HG03432 (cell line): Measurements from ENCODE around the gene ATG101.

ENCODE experiments used
- ATAC-seq: cut with Tn5 transposase; IDR thresholded peaks from one replicate; pipeline ENCODE4 v1.9.1; 2021; ENCODE audit warnings: mild to moderate bottlenecking, moderate library complexity; ENCODE audit not compliant: unreplicated experiment

Gene ATG101

DNA sequence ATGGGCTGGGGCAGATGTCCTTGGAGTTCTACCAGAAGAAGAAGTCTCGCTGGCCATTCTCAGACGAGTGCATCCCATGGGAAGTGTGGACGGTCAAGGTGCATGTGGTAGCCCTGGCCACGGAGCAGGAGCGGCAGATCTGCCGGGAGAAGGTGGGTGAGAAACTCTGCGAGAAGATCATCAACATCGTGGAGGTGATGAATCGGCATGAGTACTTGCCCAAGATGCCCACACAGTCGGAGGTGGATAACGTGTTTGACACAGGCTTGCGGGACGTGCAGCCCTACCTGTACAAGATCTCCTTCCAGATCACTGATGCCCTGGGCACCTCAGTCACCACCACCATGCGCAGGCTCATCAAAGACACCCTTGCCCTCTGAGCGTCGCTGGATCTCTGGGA, 7.0 kb downstream of the ATG101 start:
- ATAC-seq, result no peak

DNA sequence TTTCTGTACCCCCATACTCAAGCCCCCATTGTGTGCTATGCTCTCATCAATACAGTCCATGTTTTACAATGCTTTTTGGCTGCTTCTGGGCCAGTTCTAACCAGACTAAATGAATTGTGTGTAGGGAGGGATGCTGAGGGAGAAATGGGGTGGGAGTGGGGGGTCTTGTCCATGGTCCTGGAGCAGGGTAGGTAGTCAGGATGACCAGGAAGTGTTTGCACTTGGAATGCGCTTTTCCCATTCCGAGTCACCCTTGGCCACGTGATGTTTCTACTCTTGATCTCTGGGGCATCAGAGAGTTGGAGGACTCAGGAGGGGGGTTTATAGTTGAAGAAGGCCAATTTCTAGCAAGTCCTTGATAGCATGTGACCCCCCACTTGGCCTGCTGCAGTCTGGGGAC, 8.5 kb downstream of the ATG101 start:
- ATAC-seq, result no peak

DNA sequence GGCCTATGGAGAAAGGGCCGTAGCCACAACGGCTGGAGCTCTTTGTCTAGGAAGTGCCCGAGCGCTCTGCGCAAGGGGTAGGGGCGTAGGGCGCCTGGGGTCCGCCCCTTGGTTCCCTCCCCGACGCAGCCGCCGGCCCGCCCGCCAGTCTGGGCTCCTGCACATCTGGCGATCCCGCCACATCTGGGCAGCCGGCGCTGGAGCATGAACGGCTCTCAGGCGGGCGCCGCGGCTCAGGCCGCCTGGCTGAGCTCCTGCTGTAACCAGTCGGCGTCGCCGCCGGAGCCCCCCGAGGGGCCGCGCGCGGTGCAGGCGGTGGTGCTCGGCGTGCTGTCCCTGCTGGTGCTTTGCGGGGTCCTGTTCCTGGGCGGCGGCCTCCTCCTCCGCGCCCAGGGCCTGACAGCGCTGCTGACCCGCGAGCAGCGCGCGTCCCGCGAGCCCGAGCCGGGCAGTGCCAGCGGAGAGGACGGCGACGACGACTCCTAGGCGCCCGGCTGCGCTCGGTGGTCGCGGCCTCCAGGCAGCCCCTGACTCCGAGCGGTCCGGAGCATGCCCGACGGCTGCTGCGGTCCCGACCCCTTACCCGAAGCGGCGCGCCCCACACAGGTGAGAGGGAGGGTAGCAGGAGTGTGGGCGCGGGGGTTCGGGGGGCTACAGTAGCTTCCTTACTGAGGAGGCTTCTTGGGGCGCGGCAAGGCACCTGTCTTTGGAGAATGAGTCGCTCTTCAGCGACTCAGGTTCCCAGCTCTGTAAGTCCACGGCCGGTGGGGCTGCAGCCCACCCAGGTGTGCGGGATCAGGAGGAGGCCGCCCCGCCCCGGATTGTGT, 10.0 kb downstream of the ATG101 start, which contains the start of gene SMIM41:
SMIM41 (plus strand) TSS at position 129 of the 827 bp plus-strand sequence; CDS start at position 205, 76 bp downstream.
- ATAC-seq, result no peak

DNA sequence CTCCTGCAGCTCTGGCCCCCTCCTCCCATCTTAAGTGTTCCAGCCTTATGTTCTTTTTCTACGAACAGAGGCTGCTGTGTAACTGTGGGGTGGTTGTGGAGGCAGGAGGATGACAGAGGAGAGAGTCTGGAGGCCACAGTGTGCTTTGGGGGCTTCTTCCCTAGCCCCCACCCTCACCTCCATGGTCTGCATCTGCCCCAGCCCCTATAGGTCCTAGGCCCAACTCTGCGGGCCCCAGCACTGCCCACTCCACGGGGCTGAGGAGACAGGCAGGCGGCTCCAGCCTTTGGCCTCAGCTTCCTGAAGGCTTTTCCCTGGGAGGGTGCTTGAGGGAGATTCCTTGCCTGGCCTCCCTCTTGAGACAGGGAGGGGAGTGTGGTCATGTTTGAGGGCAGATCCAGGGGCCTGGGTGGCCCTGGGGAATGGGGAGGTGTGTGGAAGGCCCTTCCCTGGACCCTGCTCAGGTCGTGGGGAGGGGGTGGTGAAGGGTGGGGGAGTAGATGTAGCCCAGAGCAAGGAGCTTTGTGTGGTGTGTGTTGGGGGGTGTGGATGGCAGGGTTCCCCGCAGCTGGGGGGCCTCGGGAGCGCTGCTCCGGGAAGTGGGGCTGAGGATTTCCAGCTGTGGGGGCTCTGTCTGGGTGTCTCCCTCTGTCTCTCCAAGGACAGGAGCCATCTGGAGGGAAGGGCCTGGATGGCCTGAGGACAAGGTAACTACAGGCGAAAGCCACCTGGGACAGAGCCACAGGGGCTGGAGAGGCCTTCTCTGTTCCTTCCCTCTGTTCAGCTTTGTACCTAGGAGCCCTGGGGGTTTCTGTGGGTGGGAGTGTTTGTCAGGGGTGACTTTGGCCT, 10.8 kb downstream of the ATG101 start:
- no peak for ATAC-seq

DNA sequence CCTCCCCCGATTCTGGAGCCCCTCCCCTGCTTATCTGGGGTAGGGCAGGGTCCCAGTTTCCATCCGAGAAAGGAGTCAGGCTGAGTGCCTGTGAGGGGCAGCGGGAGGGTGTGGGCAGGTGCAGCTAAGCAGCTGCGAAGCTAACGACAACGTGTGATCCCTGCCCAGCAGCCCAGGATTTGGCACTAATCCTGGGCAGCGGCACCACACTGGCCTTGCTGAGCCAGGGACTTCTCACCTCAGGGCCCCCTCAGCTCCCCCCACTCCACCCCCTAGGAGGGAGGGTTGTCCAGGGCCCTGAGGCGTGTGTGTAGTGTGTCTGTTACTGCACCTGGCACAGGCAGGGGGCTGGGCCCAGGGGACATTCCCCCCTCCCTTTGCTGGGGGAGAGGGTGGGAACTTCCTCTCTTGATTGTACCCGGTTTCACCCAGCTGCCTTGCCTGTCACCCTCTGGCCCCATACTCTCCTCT, 11.5 kb downstream of the ATG101 start:
- peak; percentile 67 for ATAC-seq

DNA sequence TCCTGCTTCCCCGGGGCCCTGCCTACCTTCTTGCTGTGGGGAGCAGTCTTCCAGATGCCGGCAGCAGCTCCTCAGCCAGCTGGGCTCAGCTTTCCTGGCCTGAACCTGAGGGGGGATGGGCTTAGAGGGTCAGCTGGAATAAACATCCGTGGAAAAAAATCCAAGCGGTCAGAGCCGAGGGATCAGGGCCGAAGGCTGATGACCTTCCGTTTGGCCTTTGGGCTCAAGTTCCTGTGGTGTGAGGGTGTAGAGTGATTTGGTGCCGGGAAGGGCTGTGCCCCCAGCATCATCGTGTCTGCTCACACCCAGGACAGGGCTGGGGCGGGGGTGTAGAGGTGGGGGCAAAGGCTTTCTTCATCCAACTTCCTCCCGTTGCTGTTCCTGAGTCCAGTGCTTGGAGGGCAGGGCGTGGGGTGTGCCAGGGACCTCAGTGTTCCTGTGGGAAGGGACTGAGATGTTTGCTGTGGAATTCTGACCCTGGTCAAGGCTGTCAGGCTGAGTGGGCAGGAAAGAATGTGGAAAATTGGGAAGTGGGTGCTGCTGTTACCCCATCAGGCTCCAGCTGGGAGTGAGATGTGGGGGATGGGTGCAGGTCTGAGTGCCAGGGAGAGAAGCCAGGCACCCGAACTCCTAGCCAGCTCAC, 12.4 kb downstream of the ATG101 start:
- no peak for ATAC-seq

DNA sequence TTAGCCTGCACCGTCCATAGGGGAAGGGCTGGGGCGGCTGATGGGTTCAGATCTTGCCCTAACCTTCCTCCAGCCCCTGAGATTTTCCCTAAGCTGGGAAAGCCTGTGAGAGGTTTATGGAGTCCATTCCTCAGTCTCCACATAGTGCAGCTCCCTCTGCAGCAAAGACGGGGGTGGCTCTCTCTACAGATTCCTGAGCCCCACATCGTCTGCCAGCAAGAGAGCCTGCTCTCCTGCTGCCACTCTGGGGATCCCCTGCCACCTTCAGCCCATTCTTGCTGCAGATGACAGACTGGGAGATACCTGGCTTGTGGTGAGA, 12.8 kb downstream of the ATG101 start:
- ATAC-seq, result no peak

DNA sequence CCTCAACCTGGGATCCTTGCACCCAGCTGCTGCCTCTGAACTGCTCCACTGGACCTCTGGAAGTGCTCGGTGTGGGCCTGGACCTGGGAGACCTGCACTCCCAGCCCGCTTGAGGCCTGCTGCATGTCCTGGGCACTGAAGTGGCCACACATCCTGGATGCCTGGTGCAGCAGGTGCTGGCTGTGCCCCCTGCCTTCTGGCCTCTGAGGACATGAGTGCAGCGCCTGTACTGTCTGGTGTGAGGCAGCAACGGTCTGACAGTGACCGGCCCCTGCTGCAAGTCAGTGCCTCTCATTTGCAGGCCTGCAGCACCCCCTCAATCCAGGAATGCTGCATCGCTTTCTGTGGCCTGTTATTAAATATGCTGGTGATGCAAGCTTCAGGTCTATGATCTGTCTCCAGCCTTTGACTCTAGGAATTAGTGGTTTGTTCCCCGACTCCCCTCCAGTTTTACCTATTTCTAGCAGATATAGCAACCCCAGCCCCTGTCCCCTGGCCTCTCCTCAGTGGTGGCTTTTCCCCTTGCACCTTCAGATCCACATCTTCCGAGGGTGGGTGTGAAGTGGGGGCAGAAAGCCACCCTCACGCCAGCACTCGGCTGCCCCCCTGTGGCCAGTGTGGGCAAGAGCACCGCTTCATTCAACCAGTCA, 13.3 kb downstream of the ATG101 start:
- ATAC-seq, result no peak

DNA sequence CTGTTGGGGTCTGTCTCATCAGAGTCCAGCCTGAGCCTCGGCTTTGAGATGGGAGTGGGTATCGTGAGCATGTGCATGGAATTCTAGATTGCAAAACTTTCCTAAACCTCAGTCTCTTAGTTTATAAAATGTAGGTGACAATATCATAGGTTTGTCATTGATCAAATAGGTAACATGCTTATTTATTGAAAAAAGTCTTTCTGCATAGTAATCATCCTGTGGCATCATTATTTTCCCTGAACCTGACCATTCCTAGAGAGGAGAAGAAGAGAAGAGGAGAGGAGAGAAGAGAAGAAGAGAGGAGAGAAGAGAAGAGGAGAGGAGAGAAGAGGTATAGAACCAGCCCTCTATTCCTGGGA, 13.8 kb downstream of the ATG101 start:
- no peak for ATAC-seq

DNA sequence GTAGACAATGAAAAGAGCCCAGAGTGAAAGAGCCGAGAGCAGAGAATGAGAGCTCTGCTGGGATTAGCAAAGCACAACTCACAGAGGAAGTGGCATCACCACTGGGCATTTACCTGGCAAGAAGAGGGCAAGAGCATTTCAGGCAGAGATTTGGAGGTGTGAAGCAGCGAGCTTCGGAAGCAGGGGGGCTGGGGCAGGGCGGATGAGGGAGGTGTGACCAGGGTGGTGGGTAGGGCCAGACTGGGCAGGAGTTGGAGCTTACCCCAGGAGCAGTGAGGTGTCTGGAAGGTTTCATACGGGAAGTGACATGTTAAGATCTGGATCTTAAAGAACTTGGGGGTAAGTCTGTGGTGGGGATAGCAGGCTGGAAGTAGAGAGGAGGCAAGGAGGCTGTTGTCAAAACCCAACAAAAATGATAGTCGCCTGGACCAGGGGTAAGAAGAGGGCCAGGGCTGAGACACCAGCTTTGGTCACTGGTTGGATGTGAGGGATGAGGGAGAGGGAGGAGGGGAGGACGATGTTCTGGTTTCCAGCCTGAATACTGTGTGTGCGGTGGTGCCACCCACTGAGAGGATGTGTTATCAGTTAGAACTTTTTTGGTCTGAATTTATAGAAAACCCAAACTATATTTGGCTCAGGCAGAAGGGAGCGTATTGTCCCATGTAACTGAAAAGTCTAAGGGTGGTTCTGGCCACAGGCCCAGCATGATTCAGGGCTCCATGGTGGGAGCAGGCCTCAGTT, 14.9 kb downstream of the ATG101 start:
- no peak for ATAC-seq

DNA sequence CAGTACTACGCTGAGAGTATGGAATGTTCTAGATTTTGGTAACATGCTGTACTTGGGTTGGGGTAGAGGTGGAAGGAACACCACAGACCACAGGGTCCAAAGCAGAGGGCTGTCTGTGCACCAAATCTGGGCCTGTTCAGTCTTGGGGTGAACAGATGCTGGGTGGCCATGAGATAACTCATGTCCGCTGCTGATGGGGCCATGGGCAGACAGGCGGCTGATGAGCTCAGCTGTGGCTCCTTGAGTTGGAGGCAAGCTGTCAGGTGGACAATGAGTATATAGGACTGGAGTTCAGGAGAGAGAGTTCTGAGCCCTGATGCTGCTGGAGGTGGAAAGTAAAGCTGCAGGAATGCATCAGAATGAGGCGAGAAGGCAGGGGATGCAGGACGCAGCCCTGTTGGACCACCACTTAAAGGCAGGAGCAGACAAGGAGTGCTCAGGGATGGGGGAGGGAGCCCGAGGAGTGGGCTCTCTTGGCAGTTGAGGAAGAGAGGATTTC, 16.0 kb downstream of the ATG101 start:
- no peak for ATAC-seq

DNA sequence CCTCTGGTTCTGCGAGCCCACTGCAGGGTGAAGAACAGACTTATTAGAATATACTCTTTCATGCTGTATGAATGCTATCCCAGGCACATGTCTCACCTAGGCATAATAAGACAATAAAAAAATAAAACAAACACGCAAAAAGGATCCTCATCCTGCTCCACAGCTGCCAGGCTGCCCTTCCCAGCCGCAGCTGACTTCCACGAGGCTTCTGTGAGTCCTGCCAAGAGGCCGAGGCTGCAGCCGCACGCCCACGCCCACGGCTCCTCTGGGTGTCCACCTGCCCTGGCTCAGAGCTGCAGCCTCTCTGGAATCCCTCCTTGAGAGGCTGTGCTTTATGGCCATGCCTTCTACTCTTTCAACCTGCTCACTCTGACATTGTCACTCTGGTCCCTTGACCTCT, 16.6 kb downstream of the ATG101 start:
- ATAC-seq, result no peak

DNA sequence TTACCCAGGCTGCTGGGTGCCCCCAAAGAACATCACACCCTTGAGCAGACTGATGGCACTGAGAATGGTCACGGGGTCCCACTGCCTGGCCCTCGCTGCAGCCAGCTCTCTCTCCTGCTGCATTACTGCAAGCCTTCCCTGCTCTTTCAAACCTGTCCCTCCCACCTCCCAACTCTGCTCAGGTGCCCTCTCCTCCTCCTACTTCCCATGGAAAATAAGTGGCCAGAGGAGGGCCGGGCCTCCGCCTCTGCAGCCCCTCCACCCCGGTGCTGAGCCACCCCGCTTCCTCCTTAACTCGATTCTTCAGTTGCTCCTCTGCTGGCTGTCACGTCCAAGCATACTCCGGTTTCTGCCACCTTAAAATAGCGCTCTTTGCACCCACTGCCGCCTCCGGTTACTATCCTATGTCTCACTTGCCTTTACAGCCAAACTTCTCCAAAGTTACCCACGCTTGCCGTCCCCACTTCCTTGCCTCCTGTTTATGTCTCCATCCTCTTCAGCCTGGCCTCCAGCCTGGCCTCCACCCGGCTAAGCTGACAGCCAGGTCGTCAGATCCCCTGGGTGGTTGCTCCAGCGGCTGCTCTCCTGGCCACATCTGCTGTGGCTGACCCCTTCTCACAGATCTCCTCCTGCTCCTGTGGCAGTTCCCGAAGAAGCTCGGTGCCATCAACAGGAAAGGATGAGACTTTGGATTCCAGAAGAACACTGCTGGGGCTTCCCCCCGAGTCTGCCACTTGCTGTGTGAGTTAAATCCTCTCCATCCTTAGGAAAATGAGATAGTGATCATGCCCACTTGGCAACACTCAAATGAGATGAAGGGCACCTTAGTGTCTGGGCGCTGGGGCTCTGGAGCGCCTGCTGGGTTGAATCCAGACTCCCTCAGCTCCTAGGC, 17.4 kb downstream of the ATG101 start:
- no peak for ATAC-seq

DNA sequence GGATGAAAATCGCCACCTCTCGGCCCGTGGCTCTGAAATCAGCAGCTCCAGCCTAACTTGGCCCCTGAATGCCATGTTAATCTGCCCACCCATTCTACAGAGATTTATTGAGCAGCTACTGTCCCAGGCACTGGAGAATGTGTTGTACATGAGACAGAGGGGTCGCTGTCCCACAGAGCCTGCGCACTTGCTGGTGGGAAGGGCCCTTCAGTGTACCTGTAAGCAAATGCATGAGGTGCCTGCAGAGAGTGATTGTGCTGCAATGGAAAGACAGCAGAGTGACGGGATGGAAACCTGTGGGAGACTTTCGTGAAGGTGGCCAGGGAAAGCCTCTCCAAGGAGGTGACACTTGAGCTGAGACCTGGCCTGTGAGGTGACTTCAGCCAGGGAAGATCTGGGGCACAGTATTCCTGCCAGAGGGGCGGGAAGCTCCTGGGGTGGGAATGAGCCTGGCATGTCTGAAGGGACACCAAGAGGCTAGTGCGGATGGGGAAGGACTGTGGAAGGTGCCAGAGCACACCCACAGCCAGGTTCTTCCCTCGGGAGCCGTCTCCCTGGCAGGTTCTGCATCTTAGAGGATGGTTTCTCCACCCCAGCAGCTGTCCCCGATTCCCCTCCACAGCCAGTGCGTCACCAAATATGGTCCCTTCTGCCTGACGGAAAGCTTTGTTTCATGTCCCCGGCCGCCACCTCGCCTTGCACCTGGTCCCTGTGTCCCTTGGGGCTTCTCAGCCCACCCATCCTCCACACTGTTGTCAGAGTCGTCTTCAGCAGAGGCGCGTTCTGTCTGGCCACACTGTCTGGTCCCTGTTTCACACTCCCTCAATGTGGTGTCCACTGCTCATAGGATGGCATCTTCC, 18.4 kb downstream of the ATG101 start:
- peak; percentile 73 for ATAC-seq

DNA sequence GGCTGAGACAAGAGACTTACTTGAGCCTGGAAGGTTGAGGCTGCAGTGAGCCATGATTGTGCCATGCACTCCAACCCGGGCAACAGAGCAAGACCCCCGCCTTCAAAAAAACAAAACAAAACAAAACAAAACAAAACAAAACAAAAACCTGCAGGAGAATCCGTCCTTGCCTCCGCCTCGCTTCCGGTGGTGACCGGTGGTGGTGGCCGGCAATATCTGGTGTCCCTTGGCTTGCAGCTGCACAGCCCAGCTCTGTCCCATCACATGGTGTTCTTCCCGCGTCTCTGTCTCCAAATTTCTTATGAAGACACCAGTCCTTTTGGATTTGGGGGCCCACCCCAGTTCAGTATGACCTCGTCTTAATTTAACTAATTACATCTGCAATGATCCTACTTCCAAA, 19.7 kb downstream of the ATG101 start:
- ATAC-seq, result no peak

DNA sequence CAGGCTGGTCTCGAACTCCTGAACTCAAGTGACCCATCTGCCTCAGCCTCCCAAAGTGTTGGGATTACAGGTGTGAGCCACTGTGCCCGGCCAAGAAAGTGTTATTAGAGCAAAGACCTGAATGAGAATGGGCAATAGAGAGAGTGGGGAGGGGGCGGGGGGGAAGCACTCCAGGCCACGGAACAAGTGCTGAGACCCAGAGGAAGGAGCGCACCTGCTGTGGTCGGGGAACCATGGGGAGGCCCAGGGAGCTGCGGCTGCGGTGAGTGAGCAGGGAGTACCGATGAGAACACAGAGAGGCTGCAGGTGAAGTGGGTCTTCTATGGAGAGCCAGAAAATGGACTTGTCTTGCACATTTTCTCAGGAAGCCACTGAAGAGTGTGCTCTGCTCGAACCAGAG, 20.5 kb downstream of the ATG101 start:
- no peak for ATAC-seq

DNA sequence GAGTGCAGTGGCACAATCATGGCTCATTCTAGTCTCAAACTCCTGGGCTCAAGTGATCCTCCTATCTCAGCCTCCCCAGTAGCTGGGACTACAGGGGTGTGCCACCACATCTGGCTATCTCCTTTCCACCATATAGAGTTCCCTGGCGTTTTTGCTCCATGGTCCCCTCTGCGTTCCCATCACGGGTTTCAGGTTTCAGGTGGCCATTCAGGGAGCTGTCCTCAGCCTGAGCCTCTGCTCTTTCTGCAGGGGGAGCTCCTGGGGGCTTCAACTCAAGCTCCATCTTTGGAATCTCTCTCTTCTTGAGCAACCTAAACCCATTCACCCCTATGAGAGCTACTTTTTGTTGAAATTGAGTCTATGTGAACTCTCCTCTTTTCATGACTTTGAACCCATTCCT, 21.3 kb downstream of the ATG101 start:
- ATAC-seq, result no peak

DNA sequence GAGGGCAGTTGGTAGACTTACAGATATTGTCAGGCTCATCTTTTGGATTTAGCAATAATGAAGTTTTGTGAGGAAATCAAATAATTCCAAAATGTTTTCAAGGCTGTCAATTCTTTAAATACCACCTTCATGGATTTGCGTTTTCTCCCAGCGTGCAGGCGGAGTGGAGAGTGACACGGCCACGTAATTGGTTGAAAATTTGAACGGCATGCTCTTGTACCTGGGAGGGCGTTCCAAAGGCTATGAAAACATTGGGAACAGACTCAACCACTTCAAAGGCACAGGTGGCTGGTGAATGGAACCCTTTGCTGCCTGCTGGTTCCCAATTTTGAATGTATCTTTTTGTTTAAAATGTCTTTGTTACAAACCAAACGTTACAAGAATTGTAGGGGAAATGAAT, 22.1 kb downstream of the ATG101 start:
- no peak for ATAC-seq
